Measurements from ENCODE around the gene MGAT4A.
"Not testable (repeated sequence)": the region's sequence is repeated elsewhere in the genome, so short reads cannot be mapped to it uniquely, and the experiment has no call there.

MGAT4A gene

GRCh38 chr2:98601532-98602132 is 129.3 kb downstream of the MGAT4A start:
- FAIRE-seq, result no peak

- FAIRE-seq, result no peak
Measured at GRCh38 chr2:98598781-98599428, 132.0 kb downstream of the MGAT4A start.

GRCh38 chr2:98594665-98595064 is 136.3 kb downstream of the MGAT4A start:
- not testable (repeated sequence) for FAIRE-seq

GRCh38 chr2:98592565-98592964 is 138.4 kb downstream of the MGAT4A start:
- FAIRE-seq, result no peak

- FAIRE-seq, result no peak
Measured at GRCh38 chr2:98589489-98589888, 141.4 kb downstream of the MGAT4A start.

GRCh38 chr2:98588880-98589431 is 142.0 kb downstream of the MGAT4A start:
- no peak for FAIRE-seq

GRCh38 chr2:98586551-98587140 is 144.3 kb downstream of the MGAT4A start:
- FAIRE-seq, result no peak

GRCh38 chr2:98585386-98585785 is 145.5 kb downstream of the MGAT4A start:
- no peak for FAIRE-seq

GRCh38 chr2:98583816-98584618 is 146.9 kb downstream of the MGAT4A start:
- no peak for FAIRE-seq

GRCh38 chr2:98583276-98583675 is 147.7 kb downstream of the MGAT4A start:
- FAIRE-seq, result no peak

- FAIRE-seq, result no peak
Measured at GRCh38 chr2:98582523-98582922, 148.4 kb downstream of the MGAT4A start.

- no peak for FAIRE-seq
Measured at GRCh38 chr2:98580656-98581284, 150.2 kb downstream of the MGAT4A start.

- no peak for FAIRE-seq
Measured at GRCh38 chr2:98579926-98580325, 151.0 kb downstream of the MGAT4A start.

GRCh38 chr2:98578231-98578630 is 152.7 kb downstream of the MGAT4A start:
- FAIRE-seq, result no peak

GRCh38 chr2:98577313-98577712 is 153.6 kb downstream of the MGAT4A start:
- no peak for FAIRE-seq

- FAIRE-seq, result no peak
Measured at GRCh38 chr2:98576666-98577312, 154.1 kb downstream of the MGAT4A start.

- no peak for FAIRE-seq
Measured at GRCh38 chr2:98573426-98573825, 157.5 kb downstream of the MGAT4A start.

GRCh38 chr2:98572676-98573075 is 158.3 kb downstream of the MGAT4A start:
- FAIRE-seq, result no peak

GRCh38 chr2:98572211-98572610 is 158.7 kb downstream of the MGAT4A start:
- FAIRE-seq, result no peak

- no peak for FAIRE-seq
Measured at GRCh38 chr2:98571796-98572195, 159.1 kb downstream of the MGAT4A start.

GRCh38 chr2:98571121-98571701 is 159.7 kb downstream of the MGAT4A start:
- no peak for FAIRE-seq

- no peak for FAIRE-seq
Measured at GRCh38 chr2:98570356-98570755, 160.6 kb downstream of the MGAT4A start.

Measured in colon (tissue), 2 donors.